ENCODE measurements around the gene EPOP.

EPOP gene

DNA sequence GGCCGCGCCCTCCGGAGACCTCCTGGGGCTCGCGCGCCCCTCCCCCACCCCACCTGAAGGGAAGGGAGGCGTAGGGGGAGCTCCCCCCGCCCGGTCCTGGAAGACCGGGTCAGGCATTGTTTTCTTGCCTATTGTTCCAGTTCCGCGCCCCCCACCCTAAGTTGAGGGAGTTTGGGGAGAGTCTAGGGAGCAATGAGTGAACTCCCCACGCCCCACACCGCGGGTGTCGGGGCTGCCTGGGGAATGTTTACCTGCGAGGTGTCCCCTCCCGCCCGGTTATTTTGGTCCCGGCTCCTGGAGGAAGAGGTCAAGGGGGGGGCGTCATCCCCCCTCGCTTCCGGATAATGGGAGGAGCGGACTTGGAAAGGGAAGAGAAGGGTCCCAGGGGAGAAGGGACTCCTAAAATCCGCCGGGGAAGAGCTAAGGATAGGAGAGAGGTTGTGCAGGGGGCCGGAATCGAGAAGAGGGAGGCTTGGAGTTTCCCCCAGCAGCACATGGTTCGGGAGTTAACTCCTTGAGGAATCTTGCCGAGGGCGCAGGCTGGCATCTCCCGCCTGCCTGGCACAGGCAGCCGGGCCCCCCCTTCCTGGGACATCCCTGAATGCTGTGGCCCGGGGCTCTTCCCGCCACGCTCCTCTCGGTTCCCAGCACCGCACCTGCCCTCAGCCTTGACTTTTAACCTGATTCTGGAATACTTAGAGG is 31.2 kb upstream of the EPOP start:
- peak in 1 of 2 experiments; percentile 25 for DNase-seq

- DNase-seq: no peak
Observed at GRCh38 chr17:38705523-38705802, 30.7 kb upstream of the EPOP start.

DNA sequence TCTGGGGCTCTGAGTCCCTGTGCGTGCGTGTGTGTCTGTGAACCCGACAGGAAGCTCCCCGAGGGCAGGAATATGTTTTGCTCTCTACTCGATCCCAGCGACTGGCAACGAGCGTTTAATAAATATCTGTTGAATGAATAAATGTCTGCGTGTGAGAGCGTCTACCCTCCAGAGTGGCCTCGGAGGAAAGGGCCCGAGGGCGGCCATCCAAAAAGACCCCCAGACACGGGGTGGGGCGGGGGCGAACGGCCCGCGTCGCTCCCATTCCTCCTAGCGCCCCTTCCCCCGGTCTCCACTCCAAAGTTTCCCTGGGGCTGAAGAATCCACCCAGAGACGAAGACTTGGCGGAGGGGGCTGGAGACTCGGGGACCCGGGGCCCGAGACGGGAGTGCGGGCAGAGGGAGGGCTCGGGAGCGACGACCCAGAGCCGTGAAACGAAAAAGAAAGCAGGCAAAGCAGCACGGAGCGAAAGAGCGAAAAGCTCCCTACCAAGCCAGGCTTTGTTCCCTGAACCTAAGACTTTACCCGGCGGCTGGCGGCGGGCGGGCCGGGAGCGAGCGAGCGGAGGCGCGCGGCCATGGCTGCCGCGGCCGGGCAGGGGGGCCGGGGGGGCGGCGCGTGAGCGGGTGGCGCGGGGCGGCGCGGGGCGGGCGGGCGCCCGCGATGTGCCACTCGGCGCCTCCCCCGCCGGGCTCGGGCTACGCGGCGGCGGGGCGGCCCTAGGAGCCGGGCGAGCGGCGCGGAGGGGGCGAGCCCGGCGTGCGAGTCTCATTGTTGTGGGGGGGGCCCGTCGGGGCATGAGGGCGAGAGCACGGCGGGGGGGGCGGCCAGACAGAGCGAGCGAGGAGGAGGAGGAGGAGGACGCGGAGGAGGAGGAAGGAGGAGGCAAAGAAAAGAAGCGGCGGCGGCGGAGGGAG is 30.1 kb upstream of the EPOP start, which contains the start of gene MLLT6:
Gene MLLT6, plus strand, starts transcription at position 668 of the 917 bp plus-strand sequence. CDS start 360 bp downstream, outside the sequence.
- DNase-seq: peak; percentile 36 to 61

DNA sequence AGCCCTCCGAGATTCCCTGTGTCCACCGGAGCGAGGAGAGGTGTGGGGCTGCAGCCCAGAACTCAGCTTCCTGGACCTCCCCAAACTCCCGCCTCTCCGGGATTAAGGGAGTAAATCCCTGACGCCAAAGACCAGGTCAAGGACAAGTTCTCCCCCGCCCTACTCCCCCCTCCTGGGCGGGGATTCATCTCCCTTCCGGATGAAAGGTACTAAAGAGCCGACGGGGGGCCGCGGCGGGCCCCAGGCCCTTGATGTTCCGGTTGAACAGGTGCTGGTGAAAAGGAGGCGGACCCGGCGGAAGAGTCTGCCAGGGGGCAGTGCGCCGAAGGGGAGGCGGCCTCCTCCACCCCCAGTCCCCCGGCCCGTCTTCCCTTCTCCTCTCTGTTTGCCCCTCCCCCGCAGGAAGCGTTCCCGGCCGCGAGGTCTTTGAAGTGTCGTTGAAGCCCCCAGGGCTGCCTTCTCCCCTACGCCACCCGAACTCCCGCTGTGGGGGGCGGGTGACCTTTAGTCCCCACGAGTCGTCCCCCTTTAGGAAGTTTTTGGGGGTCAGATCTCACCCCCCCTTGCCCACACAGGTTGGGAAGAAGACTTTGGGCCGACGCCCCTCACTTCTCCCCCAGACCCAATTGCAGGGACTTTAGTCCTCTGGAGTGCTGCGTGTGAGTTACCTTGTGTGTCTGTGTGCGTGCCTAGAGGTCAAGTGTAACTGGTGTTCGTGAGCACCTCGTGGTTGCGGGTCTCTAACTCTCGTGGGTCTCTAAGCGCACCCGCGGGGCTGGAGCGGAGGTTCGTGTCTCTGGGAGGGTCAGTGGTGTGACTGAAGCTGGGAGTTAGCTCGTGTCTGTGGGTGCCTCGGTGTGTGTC is 29.2 kb upstream of the EPOP start:
- DNase-seq: peak; percentile 95 to 97

DNA sequence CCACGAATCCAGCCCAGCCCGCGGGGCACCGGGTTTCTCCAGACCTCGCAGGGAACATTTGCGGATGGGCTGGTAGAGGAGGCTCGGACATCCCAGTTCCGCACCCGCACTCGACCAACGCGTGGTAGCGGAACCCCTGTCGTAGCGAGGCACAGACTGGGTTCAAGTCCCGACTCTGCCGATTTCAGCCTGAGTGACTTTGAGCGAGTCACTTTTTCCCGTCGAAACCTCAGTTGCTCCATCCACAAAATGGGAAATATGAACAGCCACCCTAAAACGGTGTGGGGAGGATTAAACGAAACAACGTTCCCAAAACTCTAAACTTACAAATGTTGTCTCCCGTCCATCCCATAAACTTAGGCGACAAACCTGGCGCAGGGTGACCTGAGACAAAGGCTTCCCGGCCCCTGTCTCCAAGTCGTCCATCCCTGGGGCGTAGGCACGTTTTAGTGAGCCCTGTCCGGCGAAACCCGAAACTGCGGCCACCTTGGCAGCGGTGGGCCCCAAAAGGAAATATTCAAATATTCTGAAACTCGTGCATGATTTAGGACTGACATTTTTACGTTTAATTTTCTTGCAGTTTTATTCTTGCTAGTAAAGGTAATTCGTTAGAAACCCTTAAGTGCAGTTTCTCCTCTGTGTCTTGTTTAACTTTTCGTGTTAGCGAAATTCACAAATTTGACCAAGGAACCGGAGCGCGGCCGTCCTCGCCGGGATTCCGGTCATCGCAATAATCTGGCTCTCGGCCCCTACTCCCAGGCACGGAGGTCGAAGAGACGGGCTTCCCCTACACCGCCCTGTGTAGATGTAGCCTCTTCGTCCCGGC is 28.4 kb upstream of the EPOP start:
- no peak for DNase-seq

- peak; percentile 84 to 89 for DNase-seq
Observed at GRCh38 chr17:38702166-38702915, 27.6 kb upstream of the EPOP start.

GRCh38 chr17:38701504-38702165 is 26.9 kb upstream of the EPOP start:
- DNase-seq: no peak

GRCh38 chr17:38698760-38699159 is 24.0 kb upstream of the EPOP start:
- DNase-seq: no peak

DNA sequence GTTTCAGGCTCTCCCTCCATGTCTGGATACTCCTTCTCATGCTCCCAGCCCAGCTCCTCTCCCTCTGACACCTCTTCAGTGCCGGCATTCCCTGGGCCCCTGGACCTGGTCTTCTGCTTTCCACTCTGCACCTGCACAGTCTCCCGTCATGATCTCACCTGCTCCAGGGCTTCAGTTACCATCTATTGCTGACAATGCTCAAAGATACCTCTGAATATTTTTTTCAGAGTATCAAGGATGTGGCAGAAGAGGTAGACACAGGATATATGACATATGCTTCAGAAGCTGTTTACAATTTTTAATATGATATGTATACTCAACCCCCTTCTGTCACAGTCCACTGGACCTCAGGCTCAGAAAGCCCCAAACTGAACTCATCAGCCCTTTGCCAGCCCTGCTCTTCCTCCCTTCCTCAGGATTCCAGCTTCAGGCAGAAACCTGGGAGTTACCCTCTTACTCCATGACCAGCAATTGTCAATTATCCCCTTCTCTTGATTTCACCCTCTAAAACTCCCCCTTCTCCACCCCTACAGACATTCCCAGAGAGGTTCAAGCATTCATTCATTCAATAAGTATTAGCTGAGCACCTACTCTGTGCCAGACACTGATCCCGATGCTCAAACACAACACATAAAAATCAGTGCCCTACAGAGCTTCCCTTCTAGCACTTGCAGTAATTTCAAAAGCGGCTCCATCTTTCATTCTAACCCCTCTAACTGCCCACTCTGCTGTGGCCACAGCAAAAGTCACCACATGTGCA is 22.5 kb upstream of the EPOP start:
- DNase-seq: no peak

GRCh38 chr17:38693700-38694329 is 19.1 kb upstream of the EPOP start:
- peak; percentile 52 to 68 for DNase-seq

DNA sequence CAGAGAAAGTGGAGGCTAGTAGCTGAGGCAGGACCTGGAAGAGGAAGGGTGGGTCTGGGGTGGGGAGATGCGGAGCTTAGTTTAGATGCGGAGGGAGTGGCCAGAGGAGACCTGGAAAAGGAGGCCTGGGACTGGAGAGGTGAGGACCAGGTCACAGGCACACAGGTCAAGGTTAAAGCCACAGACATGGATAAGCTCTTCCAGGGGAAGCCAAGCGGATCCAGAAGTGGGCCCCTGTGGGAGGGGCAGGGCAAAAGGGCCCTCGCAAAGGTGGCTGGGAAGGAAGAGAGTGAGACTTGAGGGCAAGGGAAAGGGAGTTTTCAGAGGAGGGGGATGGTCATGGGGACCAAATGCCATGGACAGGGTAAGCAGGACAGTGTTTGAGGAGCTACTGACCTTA is 16.4 kb upstream of the EPOP start:
- DNase-seq: no peak

DNA sequence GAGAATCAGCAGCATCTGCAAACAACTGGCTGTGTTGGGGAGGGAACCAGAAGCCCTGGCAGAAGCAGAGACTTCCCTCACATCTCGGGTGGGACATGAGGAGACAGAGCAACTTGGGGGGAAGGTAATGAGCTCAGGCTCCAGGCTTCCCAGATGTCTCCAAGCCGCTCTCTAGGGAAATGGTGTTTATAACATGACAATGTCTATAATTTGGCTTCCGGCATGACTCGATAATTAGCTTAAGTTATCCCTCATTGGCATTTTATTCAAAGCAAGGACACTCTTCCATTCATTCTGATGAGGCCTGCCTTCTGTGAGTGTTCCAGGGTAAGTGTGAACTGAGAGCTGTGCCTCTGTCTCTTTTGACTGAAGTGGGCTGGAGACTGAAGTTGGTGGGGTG is 15.6 kb upstream of the EPOP start:
- no peak for DNase-seq

DNA sequence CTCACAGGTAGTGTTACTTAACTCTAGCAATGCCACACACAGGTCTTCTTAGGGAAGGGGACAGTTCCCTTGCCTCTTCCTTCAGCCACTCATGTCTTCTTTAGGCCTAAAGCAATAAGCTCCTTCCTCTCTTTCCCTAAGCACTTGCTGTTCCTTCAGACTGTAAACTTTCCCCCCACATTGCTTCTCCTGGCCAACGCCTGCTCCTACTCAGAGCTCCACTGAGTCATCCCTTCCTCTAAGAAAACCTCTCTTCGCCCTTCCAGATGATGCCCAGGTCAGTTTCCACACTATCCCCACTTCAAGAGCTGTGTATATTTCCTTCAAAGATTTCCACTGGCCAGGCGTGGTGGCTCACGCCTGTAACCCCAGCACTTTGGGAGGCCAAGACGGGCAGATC is 12.5 kb upstream of the EPOP start:
- DNase-seq: no peak

GRCh38 chr17:38685491-38685890 is 10.7 kb upstream of the EPOP start:
- DNase-seq: no peak

DNA sequence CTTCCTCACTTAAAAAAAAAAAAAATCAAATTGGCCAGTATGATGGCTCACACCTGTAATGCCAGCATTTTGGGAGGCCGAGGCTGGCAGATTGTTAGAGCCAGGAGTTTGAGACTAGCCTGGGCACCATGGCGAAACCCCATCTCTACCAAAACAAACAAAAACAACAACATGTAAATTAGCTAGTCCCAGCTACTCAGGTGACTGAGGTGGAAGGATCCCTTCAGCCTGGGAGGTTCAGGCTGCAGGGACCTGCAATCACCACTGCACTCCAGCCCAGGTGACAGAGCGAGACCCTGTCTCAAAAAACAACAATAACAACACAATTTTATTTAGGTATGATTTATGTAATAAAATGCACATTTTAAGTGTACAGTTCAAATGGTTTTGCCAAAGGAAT is 6.3 kb upstream of the EPOP start:
- no peak for DNase-seq

- no peak for DNase-seq
Observed at GRCh38 chr17:38677819-38678218, 3.1 kb upstream of the EPOP start.

DNA sequence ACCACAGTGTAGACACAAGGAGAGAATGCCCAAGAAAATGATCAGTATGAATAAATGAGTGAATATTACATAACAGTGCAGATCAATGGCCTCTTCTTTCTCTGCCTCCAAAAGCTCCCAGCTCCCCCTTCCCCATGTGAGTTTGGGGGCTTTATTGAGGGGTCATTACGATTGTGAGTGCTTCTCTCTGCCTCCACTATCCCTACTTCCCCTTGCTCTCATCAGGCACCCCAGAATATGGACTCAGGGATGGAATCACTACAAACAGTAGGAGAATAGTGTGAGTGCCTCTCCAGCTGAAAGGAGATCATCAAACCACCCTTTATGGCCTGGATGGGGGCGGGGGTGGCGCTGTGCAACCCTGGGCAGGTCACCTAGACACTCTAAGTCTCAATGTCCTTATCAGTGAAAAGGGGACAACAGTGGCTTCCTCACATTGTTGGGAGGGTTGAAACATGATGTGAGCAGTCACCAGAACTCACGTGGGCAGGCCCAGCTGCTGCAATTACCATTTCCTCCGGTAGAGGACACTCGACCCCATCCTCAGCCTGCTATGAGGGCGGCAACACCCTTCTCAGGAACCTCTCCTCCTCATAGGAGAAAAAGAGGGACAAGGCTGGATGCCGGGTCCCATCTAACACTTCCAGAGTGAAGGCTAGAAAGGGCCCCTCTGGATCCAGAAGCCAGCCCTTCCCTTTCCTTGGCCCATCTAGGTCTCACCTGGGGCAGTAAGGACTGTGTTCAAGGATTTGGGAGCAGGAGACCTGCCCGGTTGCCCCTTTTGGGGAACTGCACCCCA is 2.1 kb upstream of the EPOP start:
- DNase-seq: peak; percentile 77 to 80

DNA sequence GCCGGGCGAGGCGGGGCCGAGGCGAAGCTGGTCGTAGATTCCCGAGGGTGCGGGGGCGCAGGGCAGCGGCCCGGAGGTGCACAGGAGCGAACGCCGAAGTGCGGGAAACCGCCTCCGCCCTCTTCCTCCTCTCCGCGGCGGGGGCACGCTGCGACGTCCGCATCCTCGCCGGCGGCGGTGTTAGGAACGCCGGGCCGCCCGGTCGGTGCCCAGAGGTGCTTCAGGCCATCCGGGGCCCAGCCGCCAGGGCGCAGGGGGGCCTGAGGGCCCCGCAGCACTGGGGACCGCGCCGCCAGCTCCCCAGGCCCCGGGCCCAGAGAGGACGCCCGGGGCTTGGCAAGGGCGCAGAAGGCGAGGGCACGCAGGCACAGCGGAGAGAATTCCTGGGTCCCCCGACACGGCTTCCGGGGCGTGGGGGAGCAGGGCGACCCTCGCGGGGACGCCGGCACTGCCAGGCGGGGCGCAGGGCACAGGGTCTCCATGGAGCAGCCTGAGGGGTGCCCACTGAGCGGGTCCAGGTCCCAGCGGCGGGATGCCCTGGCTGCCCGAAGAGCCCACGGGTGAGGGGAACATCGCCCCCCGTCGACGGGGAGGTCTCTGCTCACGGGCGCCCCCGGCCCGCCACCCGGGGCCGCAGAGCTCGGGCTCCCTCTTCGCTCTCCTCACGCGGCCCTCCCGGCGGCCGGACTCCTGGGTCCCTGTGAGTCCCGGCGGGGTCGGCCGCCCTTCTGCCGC is 576 bp downstream of the EPOP start:
- no peak for DNase-seq

Measured in SHP77 (cell line).